GM12872 (cell line): ENCODE measurements around the gene SPOCK1.

Source experiments
- TF ChIP-seq, protein P1 (sequence below): IDR thresholded peaks from 3 replicates; pipeline ENCODE4 v1.5.1; 2011; ENCODE audit warnings: low read depth, mild to moderate bottlenecking, low read length, moderate library complexity; ENCODE audit not compliant: insufficient read depth

The SPOCK1 gene

GRCh38 chr5:137501226-137501625 lies 2.1 kb upstream of the SPOCK1 start:
- TF ChIP-seq, protein P1, sequence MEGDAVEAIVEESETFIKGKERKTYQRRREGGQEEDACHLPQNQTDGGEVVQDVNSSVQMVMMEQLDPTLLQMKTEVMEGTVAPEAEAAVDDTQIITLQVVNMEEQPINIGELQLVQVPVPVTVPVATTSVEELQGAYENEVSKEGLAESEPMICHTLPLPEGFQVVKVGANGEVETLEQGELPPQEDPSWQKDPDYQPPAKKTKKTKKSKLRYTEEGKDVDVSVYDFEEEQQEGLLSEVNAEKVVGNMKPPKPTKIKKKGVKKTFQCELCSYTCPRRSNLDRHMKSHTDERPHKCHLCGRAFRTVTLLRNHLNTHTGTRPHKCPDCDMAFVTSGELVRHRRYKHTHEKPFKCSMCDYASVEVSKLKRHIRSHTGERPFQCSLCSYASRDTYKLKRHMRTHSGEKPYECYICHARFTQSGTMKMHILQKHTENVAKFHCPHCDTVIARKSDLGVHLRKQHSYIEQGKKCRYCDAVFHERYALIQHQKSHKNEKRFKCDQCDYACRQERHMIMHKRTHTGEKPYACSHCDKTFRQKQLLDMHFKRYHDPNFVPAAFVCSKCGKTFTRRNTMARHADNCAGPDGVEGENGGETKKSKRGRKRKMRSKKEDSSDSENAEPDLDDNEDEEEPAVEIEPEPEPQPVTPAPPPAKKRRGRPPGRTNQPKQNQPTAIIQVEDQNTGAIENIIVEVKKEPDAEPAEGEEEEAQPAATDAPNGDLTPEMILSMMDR = no peak

- TF ChIP-seq, protein P1 = no peak
Observed at GRCh38 chr5:137500615-137501225, 1.6 kb upstream of the SPOCK1 start.

DNA sequence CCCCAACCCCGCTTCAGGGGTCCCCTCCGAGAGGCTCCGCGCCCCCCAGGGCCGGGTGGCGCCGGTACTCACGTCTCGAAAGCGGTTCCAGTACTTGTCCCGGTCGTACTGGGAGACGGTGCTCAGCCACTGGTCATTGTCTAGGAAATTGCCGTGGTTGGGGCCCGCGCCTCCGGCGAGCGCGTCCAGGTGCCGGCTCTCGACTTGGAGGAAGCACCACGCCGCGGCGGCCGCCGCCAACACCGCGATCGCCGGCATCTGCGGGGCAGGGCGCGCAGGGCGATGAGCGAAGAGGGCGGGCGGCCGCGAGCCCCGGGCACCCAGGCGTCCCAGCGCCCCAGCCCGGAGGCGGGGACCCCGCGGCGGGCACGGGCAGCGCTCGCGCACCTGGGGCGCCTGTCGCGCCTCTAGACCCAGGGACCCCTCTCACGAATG lies 808 bp downstream of the SPOCK1 start:
- TF ChIP-seq, protein P1 = no peak

GRCh38 chr5:137497396-137498290 lies 1.5 kb downstream of the SPOCK1 start:
- TF ChIP-seq, protein P1 = no peak

DNA sequence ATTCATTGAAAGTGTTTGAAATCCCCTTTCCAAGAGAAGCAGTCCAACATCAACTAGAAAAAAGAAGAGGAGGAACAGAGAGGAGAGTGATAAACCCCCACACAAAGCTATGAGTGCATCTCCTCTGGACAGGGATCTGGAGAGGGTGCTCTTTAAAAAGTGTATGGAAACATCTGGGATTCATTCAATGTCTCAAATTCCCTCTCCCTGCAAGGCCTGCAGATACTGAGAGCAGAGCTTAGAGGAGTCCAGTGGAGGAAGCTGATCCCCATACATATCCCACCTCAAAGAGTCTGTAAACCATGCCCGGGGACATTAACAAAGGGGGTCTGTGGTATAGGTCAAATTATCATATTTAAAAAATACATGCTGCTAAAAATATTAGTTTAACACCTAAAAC lies 2.2 kb downstream of the SPOCK1 start:
- TF ChIP-seq, protein P1 = no peak

GRCh38 chr5:137492331-137492730 lies 6.8 kb downstream of the SPOCK1 start:
- TF ChIP-seq, protein P1 = no peak

DNA sequence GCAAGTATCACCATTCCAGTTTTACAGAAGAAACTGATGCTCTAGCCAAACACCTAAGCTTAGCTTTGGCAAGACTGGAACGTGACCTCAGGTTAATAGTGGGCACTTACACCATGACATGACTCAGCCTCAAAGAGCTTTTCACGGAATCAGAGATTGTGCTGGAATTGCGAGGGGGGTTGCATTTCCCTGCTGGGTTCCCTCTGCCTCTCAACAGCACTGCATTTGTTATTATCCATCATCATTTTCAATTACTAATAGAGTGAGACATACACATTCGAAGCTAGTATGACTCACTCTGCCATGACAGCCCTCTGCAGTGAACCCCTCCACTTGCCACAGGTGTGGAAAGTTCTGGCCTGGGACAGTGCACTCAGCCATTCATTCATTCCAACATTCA lies 8.0 kb downstream of the SPOCK1 start:
- TF ChIP-seq, protein P1 = no peak
